H1 (cell line): ENCODE measurements around the gene SMIM33. TPM values are rescaled to one million over a fixed set of nuclear protein-coding genes. Genes with fewer than 3 reads are reported as not detected.

Experiments used
- KDM4A ChIP-seq: IDR thresholded peaks from one replicate; pipeline ENCODE4 v1.7.1; 2012; ENCODE audit warnings: low read depth, mild to moderate bottlenecking, moderate library complexity, low read length, inconsistent platforms; ENCODE audit not compliant: severe bottlenecking
- KDM5A ChIP-seq: fragments of 200-600 bp; IDR thresholded peaks from 2 replicates; pipeline ENCODE4 v1.7.1; 2012; ENCODE audit warnings: mild to moderate bottlenecking, low read length, inconsistent platforms, mixed read lengths
- NANOG ChIP-seq: IDR thresholded peaks from 2 replicates; pipeline ENCODE4 v1.6.1; 2011; ENCODE audit warnings: low read length, low read depth, mild to moderate bottlenecking, inconsistent platforms; ENCODE audit not compliant: insufficient read depth, poor library complexity, severe bottlenecking
- PHF8 ChIP-seq: fragments of 200-600 bp; sonication (generic); conservative IDR thresholded peaks from 2 replicates; pipeline ENCODE4 v1.7.1; 2012; ENCODE audit warnings: low read depth, mild to moderate bottlenecking, inconsistent platforms, low read length, moderate library complexity
- YY1 ChIP-seq: IDR thresholded peaks from 2 replicates; pipeline ENCODE4 v1.6.1; 2011; ENCODE audit warnings: low read depth, mild to moderate bottlenecking, low read length
- polyA plus RNA-seq, 7 experiments: library from polyadenylated mRNA; depleted of rRNA in 3 of 7; stranded (reverse) in 5 of 7; unstranded in 2 of 7; fragments of >200 nt in 5 of 7; fragments of 200-250 nt in 2 of 7; gene quantifications; 1 replicate in 5 of 7; 2 replicates in 1 of 7; 4 replicates in 1 of 7; pipeline versions ENCODE4 v1.2.1 to v1.2.3, GENCODE V29; 2011 to 2013; ENCODE audit warnings: missing spikeins in 2 of 7, mixed read lengths in 2 of 7
- total RNA-seq: library from RNA; stranded (reverse); fragmentation: NEBNext Ultra II Directional; extraction: Animal tissue kit (Norgen Biotek cat#: 25700); gene quantifications from 2 replicates; pipeline ENCODE4 v1.2.1, GENCODE V29; 2021
- TF ChIP-seq, protein P1 (sequence below): IDR thresholded peaks from 2 replicates; pipeline ENCODE4 v1.6.1; 2011; ENCODE audit warnings: low read depth, mild to moderate bottlenecking, low read length; ENCODE audit not compliant: insufficient read depth

SMIM33 gene
- total and polyA plus RNA-seq, 2 of the 8 experiments (the other 6 are each of a cell fraction or from before 2014, with no cell fraction given) = not detected

- TF ChIP-seq PHF8 (no peak), NANOG (no peak), KDM5A (no peak), KDM4A (no peak), YY1 (no peak)
- TF ChIP-seq, protein P1, sequence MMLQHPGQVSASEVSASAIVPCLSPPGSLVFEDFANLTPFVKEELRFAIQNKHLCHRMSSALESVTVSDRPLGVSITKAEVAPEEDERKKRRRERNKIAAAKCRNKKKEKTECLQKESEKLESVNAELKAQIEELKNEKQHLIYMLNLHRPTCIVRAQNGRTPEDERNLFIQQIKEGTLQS = no peak
These were observed 14.0 kb upstream of the SMIM33 start (continued) for GRCh38 chr5:139456776-139457175.
